GM12865 (cell line): ENCODE results near the gene LAD1.

Source experiments
- DNase-seq: peaks from one replicate; pipeline ENCODE4 v3.0.0; 2010; ENCODE audit warnings: low read depth
- H3K4me3 ChIP-seq: 2 replicates; pipeline ENCODE4 v1.5.1; 2011; ENCODE audit warnings: mild to moderate bottlenecking, low read depth, low read length, control low read depth
- CTCF ChIP-seq: IDR thresholded peaks from 2 replicates; pipeline ENCODE4 v1.5.1; 2011; ENCODE audit warnings: low read length, control low read depth, low read depth, inconsistent platforms; ENCODE audit not compliant: insufficient read depth; ENCODE audit errors: missing control alignments

LAD1 gene

GRCh38 chr1:201358596-201358995, 40.5 kb downstream of the LAD1 start:
- H3K4me3 ChIP-seq = no peak overlapping the region
- no peak for TF ChIP-seq CTCF
- DNase-seq = no peak

GRCh38 chr1:201357636-201358348, 41.3 kb downstream of the LAD1 start:
- DNase-seq = no peak
- no peak for TF ChIP-seq CTCF
- no peak overlapping the region for H3K4me3 ChIP-seq

GRCh38 chr1:201357211-201357610, 41.9 kb downstream of the LAD1 start:
- no peak for TF ChIP-seq CTCF
- no peak for DNase-seq
- no peak overlapping the region for H3K4me3 ChIP-seq

GRCh38 chr1:201356701-201357100, 42.4 kb downstream of the LAD1 start:
- no peak for DNase-seq
- H3K4me3 ChIP-seq = no peak overlapping the region
- no peak for TF ChIP-seq CTCF

GRCh38 chr1:201356236-201356635, 42.9 kb downstream of the LAD1 start:
- no peak for DNase-seq
- no peak overlapping the region for H3K4me3 ChIP-seq
- no peak for TF ChIP-seq CTCF

GRCh38 chr1:201355471-201355870, 43.7 kb downstream of the LAD1 start:
- DNase-seq = no peak
- TF ChIP-seq CTCF = no peak
- no peak overlapping the region for H3K4me3 ChIP-seq

GRCh38 chr1:201354901-201355295, 44.2 kb downstream of the LAD1 start:
- no peak for TF ChIP-seq CTCF
- DNase-seq = no peak
- no peak overlapping the region for H3K4me3 ChIP-seq
